Stimulated activated CD8-positive, alpha-beta memory T cell treated with anti-CD3 and anti-CD28 coated beads, Interleukin-2, amount 100 ng/mL, for 48 hours (primary cell): ENCODE data around the gene NHERF2.

ENCODE experiments used
- DNase-seq, 2 donors: peaks; one replicate each; pipeline ENCODE4 v3.0.0-alpha.2; 2020; ENCODE audit warnings: low read depth in 2 of 2

The NHERF2 gene

DNA sequence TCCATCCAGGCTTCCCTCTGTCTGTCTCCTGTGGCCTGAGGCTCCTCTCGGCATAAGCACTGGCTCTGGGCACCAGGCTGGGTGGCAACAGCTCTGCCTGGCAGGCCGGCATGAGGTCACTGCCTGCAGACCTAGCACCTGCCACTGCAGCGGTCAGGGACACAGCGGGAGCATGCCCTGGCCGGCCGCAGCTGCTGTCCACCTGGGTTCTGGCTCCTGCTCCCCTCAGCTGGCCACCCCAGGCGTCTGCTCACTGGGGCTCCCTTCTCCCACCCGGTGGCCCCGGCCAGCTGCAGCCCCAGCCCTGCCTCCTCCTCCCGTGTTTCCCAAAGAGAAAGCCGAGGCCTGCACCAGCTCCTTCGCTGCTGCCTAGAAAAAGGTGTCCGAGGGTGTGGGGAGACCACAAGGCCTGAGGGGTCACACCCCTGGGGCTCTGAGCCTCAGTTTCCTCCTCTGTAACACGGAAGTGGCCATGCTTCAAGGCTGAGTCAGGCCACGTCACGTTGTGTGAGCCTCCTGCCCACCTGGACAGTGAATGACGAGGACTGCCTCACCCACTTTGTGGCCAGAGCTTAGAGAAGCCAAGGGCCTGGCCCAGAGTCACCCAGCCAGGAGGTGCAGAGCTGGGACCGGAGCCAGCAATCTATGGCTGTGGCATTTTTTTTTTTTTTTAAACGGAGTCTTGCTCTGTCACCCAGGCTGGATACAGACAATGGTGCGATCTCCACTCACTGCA is 14.3 kb downstream of the NHERF2 start:
- DNase-seq = no peak

DNA sequence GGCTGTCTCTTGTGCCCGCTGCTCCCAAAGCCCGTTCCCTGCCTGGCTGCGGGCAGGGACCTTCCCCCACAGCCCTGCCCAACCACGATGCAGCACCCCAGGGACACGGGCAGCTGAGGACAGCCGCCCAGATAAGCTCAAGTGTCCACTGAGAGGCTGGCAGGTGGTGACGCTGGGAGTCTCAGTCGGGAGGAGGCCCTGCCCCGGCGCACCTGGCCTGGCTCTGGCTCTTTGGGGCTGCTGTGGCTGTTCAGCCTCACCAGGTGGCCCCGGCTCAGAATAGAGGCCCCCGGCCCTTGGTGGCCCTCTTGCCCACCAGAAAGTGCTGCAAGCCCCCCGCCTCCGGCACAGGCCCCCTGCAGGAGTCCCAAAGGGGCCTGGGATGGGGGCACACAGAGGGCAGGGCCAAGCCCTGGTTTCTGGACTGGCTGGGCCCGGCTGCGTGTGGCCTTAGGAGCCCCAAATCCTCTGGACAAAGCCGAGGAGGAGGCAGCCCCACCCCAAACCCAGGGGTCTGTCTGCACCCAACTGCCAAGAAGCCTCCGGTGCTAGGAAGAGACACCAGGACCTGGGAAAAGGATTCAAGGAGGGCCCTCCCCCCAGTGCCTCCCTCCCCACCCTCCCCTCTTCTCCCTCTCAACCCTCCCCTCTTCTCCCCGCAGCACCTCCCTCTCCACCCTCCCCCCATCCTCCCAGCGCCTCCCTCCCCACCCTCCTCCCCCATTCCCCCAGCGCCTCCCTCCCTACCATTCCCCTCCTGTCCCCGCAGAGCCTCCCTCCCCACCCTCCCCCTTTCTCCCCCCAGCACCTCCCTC is 15.7 kb downstream of the NHERF2 start:
- no peak for DNase-seq

DNA sequence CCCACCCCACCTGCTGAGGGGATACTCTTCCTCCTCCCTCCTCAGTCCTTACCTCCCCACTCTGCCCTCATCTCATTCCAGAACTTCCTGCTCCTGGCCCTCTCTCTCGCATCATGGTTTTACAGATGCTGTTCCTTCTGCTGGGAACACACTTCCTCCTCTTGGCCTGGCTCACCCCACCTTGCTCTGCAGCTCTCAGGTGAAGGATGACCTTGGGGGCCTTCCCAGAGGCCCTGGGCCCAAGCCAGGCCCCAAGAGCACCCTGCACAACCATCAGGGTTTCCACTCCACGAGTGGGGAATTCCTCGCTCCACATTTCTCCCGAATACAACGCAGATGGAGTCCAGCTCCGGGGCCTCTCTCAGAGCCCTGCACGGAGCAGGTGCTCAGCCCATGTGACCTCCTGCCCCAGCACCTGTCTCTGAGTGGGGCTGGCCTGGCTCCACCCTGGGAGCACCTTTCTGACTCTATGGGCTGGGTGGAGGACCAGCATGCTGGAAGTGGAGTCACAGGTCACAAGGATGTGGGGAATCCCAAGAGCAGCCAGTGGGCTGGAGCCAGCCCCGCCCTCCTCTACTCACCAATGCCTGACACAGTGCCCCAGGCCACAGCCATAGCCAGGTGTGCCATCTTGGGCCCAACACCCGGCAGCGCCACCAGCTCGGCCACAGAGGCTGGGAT is 16.4 kb downstream of the NHERF2 start:
- no peak for DNase-seq

DNA sequence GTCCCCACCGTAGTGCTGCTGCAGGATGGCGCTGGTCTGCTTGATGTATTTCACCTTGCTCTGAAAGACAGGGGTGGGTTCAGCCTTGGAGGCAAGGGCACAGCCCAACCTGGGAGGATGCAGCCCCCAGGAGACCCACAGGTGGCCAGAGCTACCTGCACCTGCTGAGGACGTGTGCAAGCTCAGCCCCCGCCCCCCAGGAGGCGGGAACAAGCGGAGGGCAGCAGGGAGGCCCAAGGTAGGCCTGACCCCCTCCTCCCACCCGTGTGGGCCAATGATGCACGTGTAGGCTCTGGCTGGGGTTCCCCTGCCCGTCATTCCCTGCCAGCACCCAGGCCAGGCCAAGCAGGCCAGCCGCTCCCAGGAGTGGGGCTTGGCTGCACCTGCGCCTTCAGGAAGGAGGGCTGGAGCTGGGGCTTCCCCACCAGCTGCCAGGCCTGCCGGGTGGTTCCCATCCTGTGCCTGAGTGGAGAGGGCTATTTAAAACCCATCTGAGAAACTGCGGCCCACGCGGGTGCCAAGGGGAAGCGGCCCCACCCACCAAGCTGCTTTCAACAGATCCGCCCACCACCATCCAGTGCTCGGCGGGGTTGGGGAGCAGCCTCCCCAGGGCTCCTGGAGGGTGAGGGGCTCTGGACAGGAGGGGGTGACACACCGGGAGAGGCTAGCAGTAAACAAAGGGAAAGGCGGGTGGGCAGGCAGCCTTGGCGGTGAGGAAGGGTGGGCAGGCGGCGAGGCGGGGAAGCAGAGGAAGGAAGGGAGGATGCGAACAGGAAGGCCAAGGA is 17.2 kb downstream of the NHERF2 start:
- DNase-seq = no peak

DNA sequence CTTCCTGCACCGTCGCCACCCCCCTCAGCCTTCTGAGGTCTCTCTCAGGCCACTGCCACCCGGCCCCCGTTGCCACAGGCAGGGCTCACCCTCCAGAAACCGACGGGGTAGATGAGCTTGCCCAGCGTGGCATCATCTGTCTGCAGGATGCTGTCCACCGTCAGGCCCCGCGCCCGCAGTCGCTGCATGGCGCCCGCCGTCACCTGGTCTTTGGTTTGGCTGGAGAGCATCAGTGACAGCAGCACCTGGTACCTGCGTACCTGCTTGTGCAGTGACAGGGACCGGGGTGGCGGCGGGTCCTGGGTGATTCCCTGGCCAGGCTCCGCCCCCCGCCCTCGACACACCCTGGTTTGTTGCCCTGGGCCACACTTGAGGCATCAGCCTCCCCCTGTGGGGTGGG is 17.8 kb downstream of the NHERF2 start:
- DNase-seq = no peak

DNA sequence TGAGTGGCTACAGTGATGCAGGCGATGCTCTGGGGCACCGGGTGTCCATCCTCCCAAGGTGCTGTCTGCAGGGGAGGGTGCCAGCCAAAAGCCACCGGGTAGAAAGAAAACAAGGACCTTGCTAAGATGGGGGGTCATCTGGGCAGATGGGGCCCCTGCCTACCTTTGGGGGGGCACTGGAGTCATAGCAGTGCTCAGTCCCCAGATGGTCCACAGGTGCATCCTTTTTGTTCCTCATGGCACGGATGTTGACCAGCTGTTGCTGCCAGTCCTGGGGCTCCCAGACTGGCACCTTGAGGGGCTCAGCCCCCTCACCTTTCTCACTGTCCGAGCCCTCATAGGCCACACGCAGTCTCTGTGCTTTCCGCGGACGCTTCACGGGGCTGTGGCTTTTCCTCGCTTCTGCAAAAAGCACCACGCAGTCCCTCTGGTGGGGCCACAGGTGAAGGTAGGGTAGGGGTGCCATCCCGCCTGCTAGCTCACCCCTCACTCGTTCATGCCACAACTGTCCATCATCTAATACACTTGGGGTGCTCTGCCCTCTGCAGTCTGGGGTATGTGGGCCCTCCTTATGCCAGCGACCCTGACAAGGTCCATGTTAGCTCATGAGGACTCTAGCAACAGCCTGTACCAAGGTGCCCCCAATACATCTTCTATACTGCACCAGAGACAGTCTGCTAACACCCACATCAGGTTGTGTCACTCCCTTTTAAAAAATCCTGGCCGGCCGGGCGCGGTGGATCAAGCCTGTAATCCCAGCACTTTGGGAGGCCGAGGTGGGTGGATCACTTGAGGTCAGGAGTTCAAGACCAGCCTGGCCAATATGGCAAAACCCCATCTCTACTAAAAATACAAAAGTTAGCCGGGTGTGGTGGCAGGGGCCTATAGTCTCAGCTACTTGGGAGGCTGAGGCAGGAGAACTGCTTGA is 19.5 kb downstream of the NHERF2 start:
- no peak for DNase-seq

DNA sequence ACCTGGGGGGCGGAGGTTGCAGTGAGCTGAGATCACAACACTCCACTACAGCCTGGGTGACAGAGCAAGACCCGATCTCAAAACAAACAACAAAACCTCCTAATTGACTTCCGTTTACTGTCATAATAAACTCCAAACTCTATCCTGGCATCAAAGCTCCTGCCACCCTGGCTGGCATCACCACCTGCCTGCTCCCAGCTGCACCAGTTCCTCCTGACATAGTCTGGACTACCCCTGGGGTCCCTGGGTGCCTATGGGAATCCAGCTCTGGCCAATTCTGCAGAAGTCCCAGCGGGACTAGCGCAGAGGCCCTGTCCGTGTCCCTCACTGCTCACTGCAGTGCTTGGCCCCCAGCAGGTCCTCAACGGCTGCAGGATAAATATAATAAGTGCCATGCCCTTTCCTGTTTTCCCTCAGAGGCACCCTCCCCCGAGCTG is 20.2 kb downstream of the NHERF2 start:
- DNase-seq = no peak

DNA sequence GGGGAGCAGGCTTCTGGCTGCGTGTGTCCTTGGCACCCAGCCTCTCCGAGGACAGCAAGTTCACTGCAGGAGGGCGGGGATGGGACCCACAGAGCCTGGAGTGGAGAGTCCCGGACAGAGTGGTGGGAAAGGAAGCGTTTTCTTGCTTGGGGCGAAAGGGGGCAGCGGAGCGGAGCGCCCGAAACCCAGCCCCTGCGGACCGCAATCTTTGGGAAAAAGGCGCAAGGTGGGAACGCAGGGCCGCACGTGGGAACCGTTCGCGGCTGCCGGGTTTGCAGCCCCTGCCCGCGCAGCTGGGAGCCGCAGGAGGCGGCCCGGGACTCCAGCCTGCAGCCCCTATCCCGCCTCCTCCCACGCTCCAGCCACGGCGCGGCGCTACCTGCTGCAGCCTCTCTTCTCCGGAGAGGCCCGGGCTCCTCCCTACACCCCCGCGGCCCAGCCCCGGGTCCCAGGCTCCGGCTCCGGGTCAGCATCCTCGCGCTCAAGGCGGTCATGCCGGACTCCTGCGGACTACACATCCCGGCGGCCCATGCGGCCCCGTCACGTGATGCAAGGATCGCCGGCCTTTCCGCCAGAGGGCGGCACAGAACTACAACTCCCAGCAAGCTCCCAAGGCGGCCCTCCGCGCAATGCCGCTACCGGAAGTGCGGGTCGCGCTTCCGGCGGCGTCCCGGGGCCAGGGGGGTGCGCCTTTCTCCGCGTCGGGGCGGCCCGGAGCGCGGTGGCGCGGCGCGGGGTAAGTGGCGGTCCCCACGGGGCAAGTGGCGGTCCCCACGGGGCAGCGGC is 20.8 kb downstream of the NHERF2 start, which contains the start of the genes NTHL1 and TSC2:
TSS of gene NTHL1 (minus strand) at position 505 of the 786 bp plus-strand sequence. CDS start at position 494, 11 bp downstream.
TSS of gene TSC2 (plus strand) at position 656 of the 786 bp plus-strand sequence. CDS start 631 bp downstream, outside the sequence.
- DNase-seq = peak; percentile 93 to 94

DNA sequence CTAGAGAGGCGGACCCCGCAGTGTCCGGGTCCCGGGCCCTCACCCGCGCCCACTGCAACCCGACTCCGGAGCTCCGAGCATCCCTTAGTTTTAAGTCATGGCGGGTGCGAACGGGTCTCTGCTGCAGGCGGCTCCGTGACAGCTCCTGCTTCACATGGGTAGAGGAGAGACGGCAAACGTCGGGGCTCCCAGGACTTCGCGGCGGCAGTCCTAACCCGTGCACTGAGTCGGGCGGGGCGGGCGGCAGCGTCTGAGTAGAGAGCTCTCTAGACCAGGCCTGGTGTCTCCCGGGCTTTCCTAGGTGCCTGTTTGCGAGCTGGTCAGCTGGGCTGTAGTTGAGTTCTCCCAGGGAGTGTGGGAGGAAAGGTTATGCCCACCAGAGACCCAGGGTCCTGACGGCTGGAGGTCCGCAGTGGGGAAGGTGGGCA is 21.4 kb downstream of the NHERF2 start:
- DNase-seq = no peak

DNA sequence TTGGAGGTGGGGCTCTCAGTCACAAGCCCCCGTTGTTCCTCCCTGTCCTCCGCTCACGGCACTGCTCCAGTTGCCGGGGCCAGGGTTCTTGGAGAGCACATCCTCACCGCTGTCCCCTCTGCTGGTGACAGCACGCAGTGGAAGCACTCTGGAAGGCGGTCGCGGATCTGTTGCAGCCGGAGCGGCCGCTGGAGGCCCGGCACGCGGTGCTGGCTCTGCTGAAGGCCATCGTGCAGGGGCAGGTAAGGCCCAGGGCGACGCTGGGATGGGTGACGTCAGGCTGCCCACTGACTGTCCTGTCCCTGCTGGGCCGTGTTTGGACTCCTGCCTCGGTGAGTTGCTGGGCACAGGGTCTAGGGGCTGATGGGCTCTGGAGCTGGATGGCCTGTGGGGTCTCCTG is 26.5 kb downstream of the NHERF2 start:
- no peak for DNase-seq

DNA sequence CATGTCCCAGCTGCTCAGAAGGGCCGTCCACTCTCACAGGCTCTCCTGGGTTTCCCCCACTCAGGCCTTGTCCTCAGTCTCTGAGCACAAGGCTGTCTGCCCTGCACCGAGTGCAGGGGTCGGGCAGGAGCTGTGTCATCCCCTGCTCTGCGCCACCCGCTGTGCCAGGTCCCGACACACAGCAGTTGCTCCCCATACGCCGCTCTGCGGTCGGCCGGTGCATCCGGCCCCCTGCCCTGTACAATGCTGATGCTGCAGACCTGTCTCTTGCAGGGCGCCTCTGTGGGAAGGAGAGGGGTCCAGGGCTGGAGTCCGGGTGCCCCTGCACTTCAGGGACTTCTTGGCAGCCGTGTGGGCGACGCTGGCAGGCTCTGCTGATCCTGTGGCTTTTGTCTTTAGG is 27.2 kb downstream of the NHERF2 start:
- DNase-seq = no peak

DNA sequence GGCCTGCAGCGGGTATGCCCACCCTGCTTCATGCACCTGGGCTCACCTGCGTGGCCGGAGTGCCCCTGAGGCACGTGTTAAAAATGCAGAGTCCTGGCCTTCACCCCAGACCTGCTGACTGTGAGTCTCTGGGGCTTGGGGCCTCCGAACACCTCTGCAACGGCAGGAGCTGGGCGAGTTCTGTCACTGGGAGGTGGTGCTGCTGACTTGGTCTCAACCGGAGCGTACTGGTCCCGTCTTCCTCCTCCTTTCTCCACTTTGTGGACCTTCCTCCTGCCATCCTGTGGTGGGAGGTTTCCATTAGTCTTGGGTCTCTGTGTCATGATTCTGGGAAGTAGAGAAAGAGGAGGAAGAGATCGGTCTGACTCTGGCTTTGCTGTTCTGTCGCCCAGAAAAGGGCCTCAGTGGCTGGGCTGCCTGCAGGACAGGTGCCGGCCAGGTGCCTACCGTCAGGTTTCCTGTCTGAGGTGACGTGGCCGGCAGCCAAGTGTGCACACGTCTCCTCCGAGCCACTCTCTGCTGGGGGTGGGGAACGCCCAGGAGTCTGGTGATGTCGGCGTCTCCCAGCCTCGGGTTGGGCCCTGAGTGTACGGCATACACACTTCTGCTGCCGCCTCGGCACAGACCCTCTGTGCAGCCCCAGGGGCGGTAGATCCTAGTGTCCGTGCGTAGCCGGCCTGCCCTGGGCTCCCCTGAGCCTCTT is 28.0 kb downstream of the NHERF2 start:
- DNase-seq = no peak

DNA sequence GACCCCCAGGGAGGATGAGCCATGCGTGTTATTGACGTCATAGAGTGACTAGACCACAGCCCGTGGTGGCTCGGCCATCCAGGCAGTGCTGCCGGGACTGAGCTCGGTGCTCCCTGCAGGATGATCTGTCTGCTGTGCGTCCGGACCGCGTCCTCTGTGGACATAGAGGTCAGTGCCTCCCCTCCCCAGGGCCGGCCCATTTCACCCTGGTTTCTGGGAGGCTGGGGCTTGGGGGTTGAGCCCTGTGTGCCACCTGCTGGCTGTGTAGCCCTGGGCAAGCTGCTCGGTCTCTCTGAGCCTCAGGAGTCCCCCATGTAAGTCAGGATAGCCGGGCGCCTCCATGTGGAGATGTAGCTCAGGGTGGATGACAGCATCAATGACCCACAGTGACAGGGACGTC is 29.4 kb downstream of the NHERF2 start:
- DNase-seq = no peak

DNA sequence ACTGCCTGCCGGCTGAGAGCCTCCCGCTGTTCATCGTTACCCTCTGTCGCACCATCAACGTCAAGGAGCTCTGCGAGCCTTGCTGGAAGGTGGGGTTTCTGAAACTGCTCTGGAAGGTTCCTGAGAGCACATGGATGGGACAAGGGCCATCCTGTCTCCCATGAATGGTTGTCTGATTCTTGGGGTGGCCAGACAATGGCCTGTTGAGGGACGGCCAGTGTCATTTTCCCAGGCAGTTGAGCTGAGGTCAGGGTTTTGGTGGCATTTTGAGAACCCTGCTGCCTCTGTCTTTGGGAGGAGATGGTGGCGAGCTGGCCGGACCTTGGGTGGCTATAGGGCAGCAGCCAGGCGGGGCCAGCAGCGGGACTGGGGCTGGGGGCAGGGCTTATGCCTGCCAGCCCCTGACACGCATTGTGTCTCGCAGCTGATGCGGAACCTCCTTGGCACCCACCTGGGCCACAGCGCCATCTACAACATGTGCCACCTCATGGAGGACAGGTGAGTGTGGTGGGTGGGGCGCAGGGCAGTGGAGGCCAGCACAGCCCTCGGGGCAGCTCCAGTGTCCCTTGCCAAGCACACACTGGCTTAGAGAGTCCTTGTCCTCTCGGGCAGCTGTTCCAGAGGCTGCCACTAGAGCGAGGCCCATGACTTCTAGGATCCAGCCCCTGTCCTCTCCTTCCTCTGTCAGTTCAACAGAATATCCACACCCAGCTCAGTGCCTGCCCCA is 30.1 kb downstream of the NHERF2 start:
- no peak for DNase-seq

DNA sequence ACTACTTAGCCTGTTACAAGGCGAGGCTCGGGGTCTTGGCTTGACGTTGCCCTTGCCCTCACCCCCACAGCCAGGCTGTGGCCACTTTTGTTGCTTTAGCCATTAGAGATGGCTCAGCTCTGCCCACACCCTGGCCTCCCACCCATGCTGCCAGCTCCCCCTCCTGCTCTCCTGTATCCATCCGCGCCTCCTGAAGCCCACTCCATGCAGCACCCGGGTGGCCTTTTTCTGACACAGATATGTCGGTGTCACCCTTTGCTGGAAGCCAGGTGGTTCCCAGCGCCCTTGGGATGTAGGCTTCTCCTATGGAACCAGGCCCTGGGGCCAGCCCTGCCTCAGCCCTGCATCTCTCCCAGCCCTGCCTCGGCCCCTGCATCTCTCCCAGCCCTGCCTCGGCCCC is 30.7 kb downstream of the NHERF2 start:
- DNase-seq = no peak

DNA sequence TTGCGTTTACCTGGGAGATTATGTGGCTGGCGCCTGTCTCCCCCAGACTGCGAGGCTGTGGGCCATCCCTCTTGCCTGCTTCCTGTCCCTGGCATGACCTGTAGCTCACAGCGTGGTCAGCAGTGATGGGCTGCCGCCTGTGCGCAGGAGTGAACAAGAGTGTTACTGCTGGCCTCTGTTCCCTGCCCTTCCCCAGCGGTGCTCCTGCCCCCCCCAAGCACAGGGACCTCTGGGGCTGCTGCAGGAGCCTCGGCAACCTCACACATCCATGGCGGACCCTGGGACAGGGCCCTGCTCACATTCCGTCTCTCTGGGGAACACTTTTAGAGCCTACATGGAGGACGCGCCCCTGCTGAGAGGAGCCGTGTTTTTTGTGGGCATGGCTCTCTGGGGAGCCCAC is 31.7 kb downstream of the NHERF2 start:
- no peak for DNase-seq

DNA sequence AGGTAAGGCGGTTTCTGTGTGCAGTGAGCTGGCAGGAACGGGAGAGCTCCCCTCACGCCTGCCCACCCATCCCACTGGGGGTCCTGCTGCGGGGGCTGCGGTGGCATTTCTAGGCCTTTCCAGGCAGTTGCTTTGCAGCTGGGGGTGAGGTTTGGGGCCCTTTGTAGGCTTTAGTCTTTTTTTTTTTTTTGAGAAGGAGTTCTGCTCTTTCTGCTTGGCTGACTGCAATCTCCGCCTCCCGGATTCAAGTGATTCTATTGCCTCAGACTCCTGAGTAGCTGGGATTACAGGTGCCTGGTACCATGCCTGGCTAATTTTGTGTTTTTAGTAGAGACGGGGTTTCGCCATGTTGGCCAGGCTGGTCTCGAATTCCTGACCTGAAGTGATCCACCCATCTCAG is 32.2 kb downstream of the NHERF2 start:
- no peak for DNase-seq

DNA sequence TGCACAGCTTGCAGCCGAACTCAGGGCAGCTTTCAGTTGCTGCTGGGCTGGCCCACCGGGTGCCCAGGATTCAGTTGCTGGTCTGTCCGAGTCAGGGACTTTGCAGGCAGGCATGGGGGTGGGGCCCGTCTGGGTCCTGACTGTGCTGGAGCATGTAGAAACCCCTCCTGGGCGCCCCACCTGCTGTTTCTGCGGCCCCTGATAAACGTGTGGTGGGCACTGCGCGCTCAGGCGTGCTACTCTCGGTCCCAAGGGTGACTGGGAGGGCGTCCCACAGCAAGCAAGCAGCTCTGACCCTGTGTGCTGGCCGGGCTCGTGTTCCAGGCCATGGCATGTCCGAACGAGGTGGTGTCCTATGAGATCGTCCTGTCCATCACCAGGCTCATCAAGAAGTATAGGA is 33.6 kb downstream of the NHERF2 start:
- no peak for DNase-seq
